HUDEP-2 (cell line): ENCODE results near the gene PTPRN2.

Experiments used
- DNase-seq, 76 experiments: peaks; one replicate each; lab custom pipeline; 2025; ENCODE audit not compliant: unreplicated experiment in 76 of 76; lab: John Stamatoyannopoulos, UW

Gene PTPRN2

GRCh38 chr7:158140538-158141220 lies 446.9 kb downstream of the PTPRN2 start:
- DNase-seq: no peak

DNA sequence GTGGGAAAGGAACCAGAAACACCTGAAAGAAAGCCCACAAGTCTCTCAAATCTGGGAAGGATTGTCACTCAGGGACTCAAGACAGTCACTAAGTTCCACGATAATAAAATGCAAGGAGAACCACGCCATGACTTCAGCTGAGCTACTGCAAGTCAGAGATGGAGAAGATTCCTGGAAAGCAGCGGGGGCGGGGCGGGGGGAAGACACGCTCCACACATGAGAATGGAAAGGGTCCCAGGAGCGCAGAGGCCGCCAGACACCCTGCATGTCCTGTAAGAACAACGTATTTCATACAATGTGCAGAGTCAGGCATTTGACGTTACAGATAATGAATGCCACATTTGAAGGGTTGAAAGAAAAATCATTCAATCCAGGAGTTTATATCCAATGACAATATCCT lies 448.1 kb downstream of the PTPRN2 start:
- DNase-seq: no peak

DNA sequence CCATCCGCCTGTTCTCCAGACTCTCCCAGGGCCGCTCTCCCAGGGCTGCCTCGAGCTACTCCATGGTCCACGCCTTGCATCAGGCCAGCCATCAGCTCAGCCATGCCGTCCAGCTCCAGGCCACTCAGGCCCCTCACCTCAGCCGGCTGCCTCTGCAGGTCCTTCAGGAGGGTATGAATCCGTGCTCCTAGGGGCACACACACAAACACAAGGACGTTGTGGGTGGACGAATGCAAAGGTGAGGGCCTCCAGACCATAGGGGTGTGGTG lies 449.4 kb downstream of the PTPRN2 start:
- no peak for DNase-seq

DNA sequence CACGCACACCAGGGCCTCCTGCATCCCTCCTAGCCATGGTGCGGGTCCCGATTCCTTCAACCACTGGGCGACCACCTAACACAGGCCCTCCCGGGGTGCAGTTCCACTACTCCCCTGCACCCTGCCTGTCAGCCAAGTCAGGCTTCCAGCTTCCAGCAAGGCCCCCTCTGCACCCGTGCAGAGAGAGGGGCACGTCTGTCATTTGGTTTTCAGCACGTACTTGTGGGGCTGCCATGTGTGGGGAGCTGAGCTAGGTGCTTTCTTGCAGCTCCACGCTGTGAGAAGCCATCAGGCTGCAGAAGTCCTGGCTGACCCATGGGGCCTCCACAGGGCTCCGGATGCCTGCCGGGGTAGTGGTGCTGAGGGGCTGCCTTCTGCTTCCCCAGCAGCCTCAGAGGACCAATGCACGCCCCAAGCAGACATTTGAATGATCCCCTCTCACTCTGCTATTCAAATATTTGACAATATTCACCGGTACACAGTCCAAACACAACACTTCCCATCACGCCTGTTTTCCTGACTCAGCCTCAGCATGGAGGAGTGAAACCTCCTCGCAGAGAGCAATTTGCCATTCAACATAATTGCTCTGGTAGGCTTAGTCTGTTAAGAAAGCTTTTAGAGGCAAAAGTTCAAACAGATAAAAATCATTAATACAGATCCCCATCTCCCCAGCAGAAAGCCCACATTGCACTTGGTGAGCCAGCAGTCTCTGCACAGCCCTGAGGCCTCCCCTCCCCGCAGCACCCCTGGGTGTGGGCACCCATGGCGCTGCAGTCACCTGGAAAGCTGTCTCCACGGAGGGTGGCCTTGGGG lies 449.9 kb downstream of the PTPRN2 start:
- DNase-seq: no peak

- DNase-seq: no peak
Observed at GRCh38 chr7:158135931-158136330, 451.7 kb downstream of the PTPRN2 start.

DNA sequence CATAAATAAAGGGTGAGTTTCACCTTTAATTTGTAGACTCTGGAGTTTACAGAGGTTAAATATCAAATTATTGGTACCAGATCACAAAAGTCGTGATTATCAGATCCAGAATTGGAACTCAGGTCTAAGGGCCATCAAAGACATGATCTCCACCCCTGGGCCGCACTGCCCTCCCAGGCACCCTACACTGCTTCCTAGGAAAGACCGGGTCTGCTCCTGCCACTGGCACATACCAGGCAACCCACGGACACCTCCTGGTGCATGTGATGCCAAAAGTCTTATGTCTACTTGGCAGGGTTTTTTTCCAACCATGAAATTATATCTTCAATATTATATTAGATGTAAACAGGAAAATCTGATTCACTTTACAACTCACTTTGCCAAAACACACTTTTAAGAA lies 452.8 kb downstream of the PTPRN2 start:
- DNase-seq: no peak

DNA sequence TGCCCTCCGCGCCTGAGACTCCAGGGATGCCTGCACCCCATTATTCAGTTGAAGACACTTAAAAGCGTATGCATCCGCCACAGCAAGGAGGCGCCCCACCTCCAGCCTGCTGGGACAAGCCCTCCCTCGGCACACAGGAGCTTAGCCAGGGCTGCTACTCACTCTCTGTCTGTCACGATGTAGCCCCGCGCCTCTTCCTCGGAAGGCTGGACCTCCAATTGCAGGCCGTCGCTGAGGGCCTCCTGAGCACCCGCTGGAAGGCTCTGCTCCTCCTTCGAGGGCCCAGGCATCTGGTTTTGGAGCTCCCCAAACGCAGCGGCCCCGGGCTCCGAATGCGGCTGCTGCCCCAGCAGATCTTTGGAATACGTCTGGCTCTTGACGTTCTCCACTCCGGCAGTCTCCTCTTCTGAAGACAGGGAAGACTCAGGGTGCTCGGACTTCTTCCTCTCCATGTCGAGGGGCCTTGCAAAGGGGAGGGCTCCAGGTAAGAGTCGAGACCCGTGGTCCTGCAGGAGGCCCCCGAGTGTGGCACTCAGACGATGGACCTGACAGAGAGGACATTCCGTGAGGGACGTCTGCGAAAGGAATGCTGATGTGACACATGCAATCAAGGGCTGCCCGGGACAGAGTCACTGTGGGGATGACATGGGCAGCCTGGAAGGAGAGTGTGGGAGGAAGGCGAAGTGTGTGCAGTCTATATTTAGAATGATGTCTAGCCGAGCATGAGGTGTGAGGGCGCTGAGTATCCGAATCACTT lies 453.9 kb downstream of the PTPRN2 start:
- no peak for DNase-seq

DNA sequence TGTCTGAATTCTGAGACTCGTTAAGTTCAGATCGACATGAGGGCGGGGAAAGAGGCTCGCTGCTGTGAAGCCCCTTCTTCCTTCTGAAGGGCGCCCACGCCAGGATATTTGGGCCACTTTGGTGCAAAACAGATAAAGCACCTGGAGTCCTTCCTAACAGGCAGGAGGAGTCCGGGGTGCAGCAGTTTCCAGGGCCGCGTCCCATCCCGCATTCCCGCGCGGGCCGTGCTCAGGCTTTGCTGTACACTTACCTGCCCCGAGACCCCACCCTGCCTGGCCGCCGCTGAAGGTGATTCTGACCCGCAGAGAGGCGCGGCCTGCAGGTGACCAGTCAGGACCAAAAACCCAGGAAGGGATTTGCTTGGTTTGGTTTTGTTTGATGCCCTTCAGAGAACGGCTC lies 454.6 kb downstream of the PTPRN2 start:
- no peak for DNase-seq

GRCh38 chr7:158130023-158130409 lies 457.6 kb downstream of the PTPRN2 start:
- no peak for DNase-seq

DNA sequence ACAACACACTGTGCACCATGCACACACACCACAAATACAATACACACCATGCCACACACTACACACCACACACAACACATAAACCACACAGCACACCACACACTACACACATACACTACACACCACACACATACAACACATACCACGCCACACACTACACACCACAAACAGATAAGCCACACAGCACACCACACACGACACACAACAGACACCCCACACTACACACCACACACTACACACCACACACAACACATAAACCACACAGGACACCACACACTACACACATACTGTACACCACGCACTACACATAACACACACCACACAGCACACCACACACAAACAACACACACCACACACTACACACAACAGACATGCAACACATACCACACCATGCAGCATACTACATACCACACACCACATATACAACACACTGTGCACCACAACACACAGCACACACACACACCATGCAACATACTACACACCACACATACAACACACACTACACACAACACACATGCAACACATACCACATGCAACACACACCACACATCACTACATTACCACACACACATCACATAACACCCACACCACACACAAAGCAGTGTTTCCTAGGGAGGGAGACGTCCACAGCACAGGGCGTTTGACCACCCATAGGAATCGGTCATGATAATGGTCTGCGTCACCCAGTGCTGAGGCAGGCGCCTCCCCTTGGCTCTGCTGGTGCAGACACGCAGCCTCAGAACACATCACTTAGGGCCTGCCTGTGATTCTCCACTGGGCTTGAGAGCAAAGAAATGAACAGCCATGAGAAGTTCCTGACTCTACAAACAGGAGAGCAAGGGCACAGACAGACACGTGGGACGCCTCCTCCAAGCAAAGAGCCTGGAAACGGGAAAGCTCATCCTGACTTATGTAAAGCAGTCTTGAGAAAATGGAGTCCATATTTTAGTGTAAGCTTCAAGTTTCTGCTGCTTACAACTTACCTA lies 458.3 kb downstream of the PTPRN2 start:
- DNase-seq: no peak

- DNase-seq: no peak
Observed at GRCh38 chr7:158128572-158128971, 459.1 kb downstream of the PTPRN2 start.

- no peak for DNase-seq
Observed at GRCh38 chr7:158127241-158127640, 460.4 kb downstream of the PTPRN2 start.

DNA sequence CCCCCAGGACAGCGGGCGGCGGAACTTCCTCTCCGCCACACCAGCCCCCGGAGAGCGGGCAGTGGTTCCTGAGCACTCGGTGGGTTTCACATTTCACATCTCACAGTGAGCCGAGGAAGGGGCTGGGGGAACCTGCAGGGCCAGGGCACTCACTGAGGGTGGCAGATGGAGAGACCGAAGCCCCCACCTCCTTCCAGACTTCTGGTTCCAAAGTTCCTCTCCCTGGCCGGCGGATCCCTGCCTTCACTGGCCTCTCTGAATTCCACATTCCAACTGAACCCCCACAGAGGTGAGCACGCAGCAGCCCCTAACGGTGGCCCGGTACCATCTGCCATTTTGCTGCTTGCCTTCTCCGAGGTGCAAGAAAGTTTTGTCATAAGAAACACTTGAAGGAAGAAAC lies 461.0 kb downstream of the PTPRN2 start:
- no peak for DNase-seq

GRCh38 chr7:158125721-158126120 lies 461.9 kb downstream of the PTPRN2 start:
- no peak for DNase-seq

DNA sequence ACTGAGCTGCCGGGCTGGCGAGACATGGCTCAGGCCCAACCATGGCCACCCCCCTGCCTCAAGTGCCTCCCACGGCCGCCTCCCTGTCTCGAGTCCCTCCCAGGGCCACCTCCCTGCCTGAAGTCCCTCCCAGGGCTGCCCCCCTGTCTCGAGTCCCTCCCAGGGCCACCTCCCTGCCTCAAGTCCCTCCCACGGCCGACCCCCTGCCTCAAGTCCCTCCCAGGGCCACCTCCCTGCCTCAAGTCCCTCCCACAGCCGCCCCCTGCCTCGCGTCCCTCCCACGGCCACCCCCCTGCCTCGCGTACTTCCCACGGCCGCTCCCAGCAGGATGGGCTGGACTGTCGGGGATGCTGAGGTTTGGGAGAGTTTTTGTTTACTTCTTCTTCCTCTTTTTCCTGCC lies 462.5 kb downstream of the PTPRN2 start:
- no peak for DNase-seq

GRCh38 chr7:158124671-158125079 lies 462.9 kb downstream of the PTPRN2 start:
- DNase-seq: no peak

GRCh38 chr7:158123753-158124152 lies 463.9 kb downstream of the PTPRN2 start:
- no peak for DNase-seq

DNA sequence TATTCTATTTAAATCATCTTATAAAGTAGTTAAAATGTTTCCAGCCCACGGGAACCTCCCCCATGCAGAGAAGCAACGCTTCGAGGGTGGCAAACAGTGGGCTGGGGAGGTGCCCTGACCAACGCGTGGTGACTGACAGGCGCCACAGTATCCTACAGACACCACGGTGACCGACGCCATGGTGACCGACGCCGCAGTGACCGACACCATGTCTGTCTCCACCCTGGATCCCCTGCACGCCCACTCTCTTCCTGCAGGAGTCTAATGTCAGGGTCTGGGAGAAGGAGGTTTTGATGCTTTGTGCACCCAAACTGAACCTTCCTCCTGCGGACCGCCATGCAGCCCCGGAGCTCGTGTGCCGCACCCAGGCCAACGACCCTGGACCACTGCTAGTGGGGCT lies 464.4 kb downstream of the PTPRN2 start:
- DNase-seq: no peak

- no peak for DNase-seq
Observed at GRCh38 chr7:158121441-158122045, 466.1 kb downstream of the PTPRN2 start.

- DNase-seq: no peak
Observed at GRCh38 chr7:158120716-158121115, 466.9 kb downstream of the PTPRN2 start.
